ENCODE results near the gene VWA3A. TPM values are rescaled to one million over a fixed set of nuclear protein-coding genes. Genes with fewer than 3 reads are reported as not detected.

Gene VWA3A
- total and polyA plus RNA-seq, 2 donors (not counting 3 experiments of a cell fraction or from before 2014, with no cell fraction given), result 0.12 to 0.84 TPM

- BruUV-seq (replicated peaks), result no TSS peak
- Histone ChIP-seq H3K36me3 (ENCODE audit: control insufficient read depth in 2 of 2, extremely low read depth in 1 of 2, insufficient read depth in 2 of 2, low read length in 2 of 2) (no peaks in the 10 kb centered on the region), H3K4me1 (ENCODE audit: control insufficient read depth, extremely low read depth, insufficient read depth, low read length) (peaks cover 43% of the 10 kb centered on the region), H4K20me1 (replicated peaks; ENCODE audit: control insufficient read depth, extremely low read depth, insufficient read depth, low read length) (no peaks in the 10 kb centered on the region), H3K9me3 (replicated peaks; ENCODE audit: control insufficient read depth, insufficient read depth, low read length) (no peaks in the 10 kb centered on the region), H3K4me2 (ENCODE audit: insufficient read depth, low read length) (peak overlapping the region; percentile 63), H2AFZ (ENCODE audit: low read depth, low read length) (peak overlapping the region; percentile 16), H3K27ac (ENCODE audit: insufficient read depth, low read depth, low read length) (peak overlapping the region; percentile 9), H3K4me3 (replicated peaks in 1 of 3; ENCODE audit: insufficient read depth in 1 of 3, low read depth in 1 of 3, low read length in 3 of 3) (no peak overlapping the region), H3K27me3 (ENCODE audit: control insufficient read depth in 2 of 2, insufficient read depth in 2 of 2, low read length in 2 of 2) (no peaks in the 10 kb centered on the region), H3K9ac (replicated peaks; ENCODE audit: extremely low read depth, insufficient read depth, low read length) (no peak overlapping the region), H3K9me1 (replicated peaks; ENCODE audit: control insufficient read depth, extremely low read depth, insufficient read depth, low read length) (no peaks in the 10 kb centered on the region), H3K79me2 (ENCODE audit: control insufficient read depth, insufficient read depth, low read length) (no peaks in the 10 kb centered on the region)
- dilution Hi-C loops (cut with MboI; ENCODE audit: extremely low pct_ligation_motif_present, low sequenced_read_pairs), result no loop called here
- intact Hi-C loops (cut with micrococcal nuclease), result loop anchor here (1.0 kb wide), 4 partner anchors 90 to 238 kb away; partner anchors contain the start of gene PDZD9
- FAIRE-seq, result peak; percentile 91
- CTCF ChIA-PET, result interaction anchor here (0.5 to 4.4 kb wide), 60 partner anchors 9 to 532 kb away, joined by 3 to 99 read pairs (median 4); partner anchors contain the start of genes EEF2K, MOSMO, PDZD9 and UQCRC2
- POLR2A ChIA-PET, result interaction anchor here (1.0 kb wide), 2 partner anchors 178 to 235 kb away, joined by 5 to 6 read pairs; partner anchors contain the start of gene UQCRC2
- TF ChIP-seq JUN (IDR thresholded peaks at IDR 0.05; ENCODE audit: borderline replicate concordance, insufficient read depth, insufficient read length, low read depth) (no peak), CTCF (IDR thresholded peaks at IDR 0.05; ENCODE audit: extremely low read depth in 1 of 2, insufficient read depth in 1 of 2, low read depth in 1 of 2, low read length in 2 of 2) (peak; percentile 78 to 80)
- DNase-seq (ENCODE audit: low read depth, low spot score), result peak; percentile 89
These were observed 96.5 kb downstream of the VWA3A start for GRCh38 chr16:22188595-22189442.

All from endothelial cell of umbilical vein (primary cell).